Esophagus squamous epithelium (tissue), 4 donors: ENCODE results near the gene ASAH2.

ENCODE experiments used
- POLR2A ChIP-seq, 4 donors: fragments of 450-650 bp; IDR thresholded peaks; one replicate each; pipeline ENCODE4 v1.6.1; 2017; ENCODE audit warnings: antibody characterized with exemption in 4 of 4, mild to moderate bottlenecking in 4 of 4, moderate library complexity in 3 of 4
- TF ChIP-seq, protein P1 (sequence below), 6 experiments: fragments of 450-650 bp in 4 of 6; fragments of 200-600 bp in 2 of 6; sonication (generic) in 2 of 6; IDR thresholded peaks; one replicate each; pipeline ENCODE4 v1.5.1; 2016 to 2019; ENCODE audit warnings: antibody characterized with exemption in 6 of 6, mild to moderate bottlenecking in 4 of 6, moderate library complexity in 4 of 6

DNA sequence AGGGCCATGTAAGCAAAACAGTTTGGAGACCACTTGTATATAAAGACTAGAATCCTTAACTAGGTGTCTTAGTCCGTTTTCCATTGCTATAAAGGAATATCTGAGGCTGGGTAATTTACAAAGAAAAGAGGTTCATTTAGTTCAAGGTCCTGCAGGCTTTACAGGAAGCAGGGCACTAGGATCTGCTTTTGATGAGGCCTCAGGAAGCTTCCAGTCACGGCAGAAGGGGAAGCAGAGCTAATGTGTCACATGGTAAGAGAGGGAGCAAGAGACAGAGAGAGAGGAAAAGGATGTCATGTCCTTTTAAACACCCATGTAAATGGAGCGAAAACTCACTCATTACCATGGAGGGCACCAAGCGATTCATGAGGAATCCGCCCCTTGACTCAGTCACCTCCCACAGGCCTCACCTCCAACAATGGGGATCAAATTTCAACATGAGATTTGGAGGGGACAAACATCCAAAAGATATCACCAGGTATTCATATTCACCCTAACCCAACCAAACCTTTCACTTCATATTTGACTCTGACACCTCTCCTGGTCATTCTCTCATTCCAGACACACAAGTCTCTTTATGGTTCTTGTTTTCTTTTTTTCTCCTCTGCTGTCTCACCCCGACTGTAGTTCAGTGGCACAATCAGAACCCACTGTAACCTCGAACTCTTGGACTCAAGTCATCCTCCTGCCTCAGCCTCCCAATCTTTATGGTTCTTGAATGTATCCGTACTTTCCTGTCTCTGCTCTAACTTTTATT is 30.1 kb upstream of the ASAH2 start:
- TF ChIP-seq, protein P1, sequence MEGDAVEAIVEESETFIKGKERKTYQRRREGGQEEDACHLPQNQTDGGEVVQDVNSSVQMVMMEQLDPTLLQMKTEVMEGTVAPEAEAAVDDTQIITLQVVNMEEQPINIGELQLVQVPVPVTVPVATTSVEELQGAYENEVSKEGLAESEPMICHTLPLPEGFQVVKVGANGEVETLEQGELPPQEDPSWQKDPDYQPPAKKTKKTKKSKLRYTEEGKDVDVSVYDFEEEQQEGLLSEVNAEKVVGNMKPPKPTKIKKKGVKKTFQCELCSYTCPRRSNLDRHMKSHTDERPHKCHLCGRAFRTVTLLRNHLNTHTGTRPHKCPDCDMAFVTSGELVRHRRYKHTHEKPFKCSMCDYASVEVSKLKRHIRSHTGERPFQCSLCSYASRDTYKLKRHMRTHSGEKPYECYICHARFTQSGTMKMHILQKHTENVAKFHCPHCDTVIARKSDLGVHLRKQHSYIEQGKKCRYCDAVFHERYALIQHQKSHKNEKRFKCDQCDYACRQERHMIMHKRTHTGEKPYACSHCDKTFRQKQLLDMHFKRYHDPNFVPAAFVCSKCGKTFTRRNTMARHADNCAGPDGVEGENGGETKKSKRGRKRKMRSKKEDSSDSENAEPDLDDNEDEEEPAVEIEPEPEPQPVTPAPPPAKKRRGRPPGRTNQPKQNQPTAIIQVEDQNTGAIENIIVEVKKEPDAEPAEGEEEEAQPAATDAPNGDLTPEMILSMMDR (IDR thresholded peaks at IDR 0.05): no peak
- no peak for TF ChIP-seq POLR2A (IDR thresholded peaks at IDR 0.05)
